CD14-positive monocyte (primary cell): ENCODE data around the gene NABP1. TPM values are rescaled to one million over a fixed set of nuclear protein-coding genes. Genes with fewer than 3 reads are reported as not detected.
"Not testable (repeated sequence)": the region's sequence is repeated elsewhere in the genome, so short reads cannot be mapped to it uniquely, and the experiment has no call there.

Experiments
- DNase-seq, 3 donors: peaks; one replicate each; pipeline ENCODE4 v3.0.0-alpha.2; 2011 to 2022
- H2AFZ ChIP-seq: 2 replicates; pipeline ENCODE4 v1.6.0; 2012; ENCODE audit warnings: mild to moderate bottlenecking, low read depth, low read length, inconsistent platforms; ENCODE audit not compliant: insufficient read depth, poor library complexity, severe bottlenecking
- H3K27ac ChIP-seq, 2 donors: 1 replicate in 1 of 2; 2 replicates in 1 of 2; pipeline ENCODE4 v1.5.1; 2012 to 2013; ENCODE audit warnings: low read length in 2 of 2, control low read depth in 1 of 2, inconsistent platforms in 1 of 2, low read depth in 1 of 2, mild to moderate bottlenecking in 1 of 2
- H3K27me3 ChIP-seq, 2 donors: one replicate each; pipeline versions ENCODE4 v1.6.0 to v1.6.1; 2011 to 2013; ENCODE audit warnings: low read length in 2 of 2; ENCODE audit not compliant: control insufficient read depth in 2 of 2, insufficient read depth in 2 of 2
- H3K36me3 ChIP-seq, 2 donors: replicated peaks in 1 of 2; 1 replicate in 1 of 2; 2 replicates in 1 of 2; pipeline versions ENCODE4 v1.5.1 to v1.6.1; 2012 to 2013; ENCODE audit warnings: low read length in 2 of 2, control low read depth in 1 of 2, inconsistent platforms in 1 of 2, mild to moderate bottlenecking in 1 of 2; ENCODE audit not compliant: insufficient read depth in 2 of 2, control insufficient read depth in 1 of 2
- H3K4me1 ChIP-seq, 2 donors: 1 replicate in 1 of 2; 2 replicates in 1 of 2; pipeline versions ENCODE4 v1.5.1 to v1.6.1; 2012 to 2013; ENCODE audit warnings: low read length in 2 of 2, control low read depth in 1 of 2, inconsistent platforms in 1 of 2, mild to moderate bottlenecking in 1 of 2, moderate library complexity in 1 of 2; ENCODE audit not compliant: insufficient read depth in 2 of 2, control insufficient read depth in 1 of 2
- H3K4me2 ChIP-seq: replicated peaks from 2 replicates; pipeline ENCODE3; 2012; ENCODE audit warnings: low read length, moderate library complexity, mild to moderate bottlenecking; ENCODE audit not compliant: poor library complexity, severe bottlenecking; ENCODE audit errors: extremely low read depth
- H3K4me3 ChIP-seq, 3 experiments: fragments of 200-600 bp in 1 of 3; sonication (generic) in 1 of 3; replicated peaks in 1 of 3; 1 replicate in 2 of 3; 2 replicates in 1 of 3; pipeline ENCODE4 v1.5.1; 2011 to 2013; ENCODE audit warnings: low read length in 3 of 3, mild to moderate bottlenecking in 3 of 3, control low read depth in 2 of 3, low read depth in 2 of 3, inconsistent platforms in 1 of 3, moderate library complexity in 1 of 3
- H3K79me2 ChIP-seq: 2 replicates; pipeline ENCODE4 v1.6.0; 2012; ENCODE audit warnings: mild to moderate bottlenecking, control low read depth, inconsistent platforms, low read length, moderate library complexity; ENCODE audit not compliant: insufficient read depth
- H3K9ac ChIP-seq: 2 replicates; pipeline ENCODE4 v1.6.0; 2017; ENCODE audit warnings: low read length, mild to moderate bottlenecking; ENCODE audit not compliant: insufficient read depth, poor library complexity, severe bottlenecking
- H3K9me3 ChIP-seq, 2 donors: replicated peaks in 1 of 2; 1 replicate in 1 of 2; 2 replicates in 1 of 2; pipeline versions ENCODE4 v1.5.1 to v1.6.1; 2012 to 2013; ENCODE audit warnings: low read length in 2 of 2, control low read depth in 1 of 2; ENCODE audit not compliant: control insufficient read depth in 1 of 2, insufficient read depth in 1 of 2
- H4K20me1 ChIP-seq: 2 replicates; pipeline ENCODE4 v1.6.0; 2012; ENCODE audit warnings: mild to moderate bottlenecking, low read length, control low read depth, moderate library complexity; ENCODE audit not compliant: insufficient read depth
- H3K27ac Mint-ChIP-seq, 7 donors: one replicate each; pipeline ENCODE4 v1.8.0; 2020; ENCODE audit warnings: mild to moderate bottlenecking in 7 of 7, mixed read lengths in 7 of 7, moderate library complexity in 6 of 7, inconsistent platforms in 2 of 7
- H3K27me3 Mint-ChIP-seq, 3 donors: one replicate each; pipeline ENCODE4 v1.8.0; 2021 to 2022; ENCODE audit warnings: low read depth in 3 of 3, mild to moderate bottlenecking in 3 of 3, mixed read lengths in 3 of 3, moderate library complexity in 3 of 3, inconsistent platforms in 1 of 3
- H3K36me3 Mint-ChIP-seq, 2 donors: one replicate each; pipeline ENCODE4 v1.8.0; 2020; ENCODE audit warnings: mixed read lengths in 2 of 2, inconsistent platforms in 1 of 2, mild to moderate bottlenecking in 1 of 2
- H3K4me1 Mint-ChIP-seq: one replicate; pipeline ENCODE4 v1.8.0; 2020; ENCODE audit warnings: mild to moderate bottlenecking, mixed read lengths
- H3K4me3 Mint-ChIP-seq, 2 donors: one replicate each; pipeline ENCODE4 v1.8.0; 2020; ENCODE audit warnings: mild to moderate bottlenecking in 2 of 2, mixed read lengths in 2 of 2, moderate library complexity in 1 of 2
- H3K9me3 Mint-ChIP-seq, 7 donors: one replicate each; pipeline ENCODE4 v1.8.0; 2020 to 2022; ENCODE audit warnings: mixed read lengths in 7 of 7, mild to moderate bottlenecking in 6 of 7, moderate library complexity in 6 of 7, inconsistent platforms in 2 of 7
- CTCF ChIP-seq: fragments of 200-600 bp; IDR thresholded peaks from one replicate; pipeline ENCODE4 v1.8.0; 2022; ENCODE audit warnings: antibody characterized with exemption, mild to moderate bottlenecking
- WGBS: methylation state at CpG from one replicate; pipeline ENCODE4 v1.1.5; 2013; ENCODE audit warnings: missing lambda C conversion rate; ENCODE audit not compliant: insufficient coverage; 5-methylcytosine and 5-hydroxymethylcytosine counted together
- intact Hi-C, 2 donors: fragments of 100-400 bp; cut with micrococcal nuclease; formaldehyde crosslinking; loops; one replicate each; pipeline versions ENCODE4 v1.15.0 to v1.15.1; 2023
- polyA plus RNA-seq, 3 donors: library from polyadenylated mRNA; depleted of rRNA in 1 of 3; unstranded in 2 of 3; stranded (reverse) in 1 of 3; fragments of 300-500 nt in 2 of 3; fragments of >200 nt in 1 of 3; fragmentation: Illumina TruSeq in 2 of 3; gene quantifications; 1 replicate in 2 of 3; 2 replicates in 1 of 3; pipeline ENCODE4 v1.2.3, GENCODE V29; 2012 to 2021

The NABP1 gene
- polyA plus RNA-seq, 3 donors = 8.0 to 20.7 (median 13.3) TPM

- Histone ChIP-seq H3K4me1 (peaks cover 25 to 28% of the 10 kb centered on the region in 2 donors), H3K79me2 (no peaks in the 10 kb centered on the region), H4K20me1 (no peaks in the 10 kb centered on the region), H3K4me3 (no peak overlapping the region), H3K27me3 (no peaks in the 10 kb centered on the region), H3K36me3 (no peaks in the 10 kb centered on the region), H3K9ac (no peak overlapping the region), H2AFZ (no peak overlapping the region), H3K9me3 (no peaks in the 10 kb centered on the region), H3K4me2 (no peak overlapping the region), H3K27ac (no peak overlapping the region)
- intact Hi-C loops = no loop called here
- Mint-ChIP-seq H3K9me3 (peaks cover 0 to 5% (median 3%) of the 10 kb centered on the region in 7 donors), H3K4me1 (peaks cover 25% of the 10 kb centered on the region), H3K4me3 (no peak overlapping the region), H3K27ac (no peak overlapping the region), H3K27me3 (no peaks in the 10 kb centered on the region), H3K36me3 (peaks cover 0 to 4% of the 10 kb centered on the region in 2 donors)
- WGBS = 60% methylated on average over 1 of the region's 5 CpGs
- TF ChIP-seq CTCF = no peak
- no peak for DNase-seq
Measured at GRCh38 chr2:191643429-191643828, 34.5 kb upstream of the NABP1 start.

GRCh38 chr2:191644613-191645012, 33.3 kb upstream of the NABP1 start:
- H3K79me2 ChIP-seq, H3K9me3 Mint-ChIP-seq, H4K20me1 ChIP-seq, H3K4me3 Mint-ChIP-seq, H3K9me3 ChIP-seq, H2AFZ ChIP-seq, H3K9ac ChIP-seq, DNase-seq, H3K4me3 ChIP-seq, H3K27ac Mint-ChIP-seq, H3K36me3 ChIP-seq, H3K27ac ChIP-seq, H3K36me3 Mint-ChIP-seq, intact Hi-C loops, H3K27me3 Mint-ChIP-seq, H3K4me2 ChIP-seq, H3K27me3 ChIP-seq: not testable (repeated sequence)
- H3K4me1 Mint-ChIP-seq = peaks cover 16% of the 10 kb centered on the region
- WGBS = no CpG with 5 or more reads among the region's 4 CpGs
- H3K4me1 ChIP-seq = peaks cover 17 to 18% of the 10 kb centered on the region in 2 donors
